Transverse colon (tissue), 4 donors: ENCODE measurements around the gene CCDC73. TPM values are rescaled to one million over a fixed set of nuclear protein-coding genes. Genes with fewer than 3 reads are reported as not detected.

ENCODE experiments used
- DNase-seq: peaks from one replicate; pipeline ENCODE4 v3.0.0-alpha.2; 2019
- H3K27ac ChIP-seq, 4 donors: fragments of 200-600 bp; sonication (generic); 2 replicates each; pipeline ENCODE4 v1.5.1; 2016 to 2018; ENCODE audit warnings: inconsistent platforms in 4 of 4
- H3K27me3 ChIP-seq: fragments of 200-600 bp; sonication (generic); 2 replicates; pipeline ENCODE4 v1.5.1; 2017; ENCODE audit warnings: inconsistent platforms
- H3K36me3 ChIP-seq, 4 donors: fragments of 200-600 bp; sonication (generic); 2 replicates each; pipeline ENCODE4 v1.5.1; 2017 to 2019; ENCODE audit warnings: inconsistent platforms in 4 of 4
- H3K4me1 ChIP-seq, 4 donors: fragments of 200-600 bp; sonication (generic); 2 replicates each; pipeline ENCODE4 v1.5.1; 2017 to 2020; ENCODE audit warnings: inconsistent platforms in 4 of 4
- H3K4me3 ChIP-seq, 4 donors: fragments of 200-600 bp; sonication (generic); 1 replicate in 1 of 4; 2 replicates in 3 of 4; pipeline versions ENCODE4 v1.5.1 to v1.6.1; 2017 to 2019; ENCODE audit warnings: inconsistent platforms in 4 of 4
- H3K9me3 ChIP-seq, 2 donors: fragments of 200-600 bp; sonication (generic); 2 replicates each; pipeline ENCODE4 v1.5.1; 2017 to 2019; ENCODE audit warnings: inconsistent platforms in 2 of 2
- CTCF ChIP-seq, 5 experiments: fragments of 200-600 bp in 3 of 5; fragments of 450-650 bp in 2 of 5; sonication (generic) in 3 of 5; IDR thresholded peaks; 1 replicate in 2 of 5; 2 replicates in 3 of 5; pipeline ENCODE4 v1.5.1; 2016 to 2017; ENCODE audit warnings: antibody characterized with exemption in 5 of 5, inconsistent platforms in 3 of 5, mild to moderate bottlenecking in 2 of 5, moderate library complexity in 1 of 5
- EP300 ChIP-seq: sonication (generic); formaldehyde crosslinking; IDR thresholded peaks from one replicate; pipeline ENCODE4 v1.6.1; 2017; ENCODE audit warnings: antibody characterized with exemption, low read depth
- POLR2A ChIP-seq: fragments of 450-650 bp; IDR thresholded peaks from one replicate; pipeline ENCODE4 v1.6.1; 2016; ENCODE audit warnings: antibody characterized with exemption, mild to moderate bottlenecking, moderate library complexity
- POLR2AphosphoS5 ChIP-seq, 3 donors: sonication (generic); formaldehyde crosslinking; IDR thresholded peaks; one replicate each; pipeline ENCODE4 v1.6.1; 2016; ENCODE audit warnings: antibody characterized with exemption in 3 of 3
- WGBS, 2 donors: methylation state at CpG; one replicate each; pipeline ENCODE4 v1.1.5; 2018; ENCODE audit warnings: low coverage in 1 of 2; 5-methylcytosine and 5-hydroxymethylcytosine counted together
- in situ Hi-C, 4 donors: fragments of 200-750 bp; cut with MboI; loops; one replicate each; pipeline versions ENCODE4 v1.15.0 to v1.15.1; 2017; ENCODE audit warnings: low sequenced_read_pairs in 3 of 4, low pct_ligation_motif_present in 1 of 4, low pct_unique_long_range_greater_than_20kb in 1 of 4
- intact Hi-C: fragments of 100-400 bp; cut with DNase I; formaldehyde crosslinking; loops from one replicate; pipeline ENCODE4 v1.15.1; 2023; ENCODE audit warnings: low total_unique reads
- total RNA-seq, 4 donors: library from RNA; depleted of rRNA; stranded (reverse); fragments of >200 nt; gene quantifications; one replicate each; pipeline ENCODE4 v1.1.0, GENCODE V29; 2016

CCDC73 gene
- total RNA-seq, 4 donors from 2014 or later = not detected

DNA sequence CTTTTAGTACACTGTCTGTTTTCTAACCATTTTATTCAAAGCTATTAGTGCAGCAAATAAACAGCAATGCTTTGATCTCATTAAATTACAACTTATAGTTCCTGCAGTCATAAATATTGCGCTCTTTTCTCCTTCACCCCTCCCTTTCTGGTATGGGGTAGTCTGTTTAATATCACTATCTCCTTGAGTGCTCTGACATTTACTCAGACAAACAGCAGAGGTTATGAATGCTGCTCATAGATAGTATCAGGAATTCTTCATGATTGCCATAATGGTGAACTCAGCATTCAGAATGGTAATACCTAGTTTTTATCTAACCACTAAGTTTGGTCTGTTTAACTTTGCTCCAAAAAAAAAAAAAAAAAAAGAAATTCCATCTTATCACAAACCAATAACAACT lies 123.4 kb downstream of the CCDC73 start:
- 38 to 39% methylated on average over 1 of the region's 1 CpG for WGBS, 2 donors

GRCh38 chr11:32659672-32660071 lies 134.8 kb downstream of the CCDC73 start:
- Histone ChIP-seq H3K4me3 (no peak overlapping the region), H3K27ac (no peak overlapping the region), H3K4me1 (no peaks in the 10 kb centered on the region), H3K36me3 (no peaks in the 10 kb centered on the region), H3K27me3 (no peaks in the 10 kb centered on the region), H3K9me3 (no peaks in the 10 kb centered on the region)
- DNase-seq = no peak
- 76 to 80% methylated on average over 2 of the region's 2 CpGs for WGBS, 2 donors
- intact Hi-C loops (no loop called here), in situ Hi-C loops (no loop called here)
- TF ChIP-seq EP300 = no peak
- no peak for TF ChIP-seq POLR2AphosphoS5 (IDR thresholded peaks at IDR 0.05)
- no peak for TF ChIP-seq CTCF (IDR thresholded peaks at IDR 0.05)
- TF ChIP-seq POLR2A = no peak

More for the DNA sequence above, 123.4 kb downstream of the CCDC73 start:
- in situ Hi-C loops (no loop called here), intact Hi-C loops (no loop called here)
- Histone ChIP-seq H3K27ac (no peak overlapping the region), H3K36me3 (no peaks in the 10 kb centered on the region), H3K9me3 (no peaks in the 10 kb centered on the region), H3K4me1 (no peaks in the 10 kb centered on the region), H3K4me3 (no peak overlapping the region), H3K27me3 (no peaks in the 10 kb centered on the region)
- DNase-seq = no peak
- TF ChIP-seq EP300 (no peak), POLR2AphosphoS5 (IDR thresholded peaks at IDR 0.05) (peak in 1 of 3 donors; percentile 35)

DNA sequence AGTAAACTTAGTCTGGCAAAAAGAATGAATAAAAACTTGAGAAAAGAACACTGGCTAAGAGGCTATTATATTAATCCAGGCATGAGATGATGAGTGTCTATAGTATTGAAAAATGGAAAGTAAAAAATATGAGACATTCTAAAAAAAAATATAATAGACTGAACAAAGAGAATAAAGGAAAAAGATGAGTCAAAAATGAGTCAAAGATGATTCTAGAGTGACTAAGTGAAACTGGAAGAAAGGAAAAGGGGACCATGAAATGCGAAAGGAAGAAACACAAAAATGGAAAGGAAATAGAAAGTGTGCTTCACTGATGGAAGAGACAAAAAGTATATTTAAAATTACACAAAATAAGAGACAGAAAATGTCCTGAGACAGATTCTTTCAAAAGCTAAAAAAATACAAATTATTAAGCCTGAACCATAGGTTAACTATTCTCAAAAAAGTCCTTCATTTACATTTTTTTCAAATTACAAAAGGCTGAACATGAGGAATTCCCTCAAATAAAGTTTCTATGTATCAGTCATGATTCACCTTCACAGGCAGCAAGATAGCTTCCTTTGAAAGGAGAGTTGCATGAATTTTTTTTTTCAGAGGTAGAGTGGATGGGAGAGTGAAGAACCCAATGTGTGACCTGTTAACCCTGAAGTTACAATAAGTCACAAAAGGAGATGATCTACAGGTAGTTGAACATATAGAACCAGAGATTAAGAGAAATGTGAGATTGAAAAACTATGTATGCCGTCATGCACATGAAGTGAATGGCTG lies 135.6 kb downstream of the CCDC73 start:
- Histone ChIP-seq H3K9me3 (no peaks in the 10 kb centered on the region), H3K27me3 (no peaks in the 10 kb centered on the region), H3K36me3 (no peaks in the 10 kb centered on the region), H3K4me3 (no peak overlapping the region), H3K4me1 (no peaks in the 10 kb centered on the region), H3K27ac (no peak overlapping the region)
- in situ Hi-C loops (no loop called here), intact Hi-C loops (no loop called here)
- TF ChIP-seq CTCF (IDR thresholded peaks at IDR 0.05) (no peak), POLR2A (no peak), EP300 (no peak), POLR2AphosphoS5 (IDR thresholded peaks at IDR 0.05) (no peak)
- DNase-seq = no peak
- 50 to 78% methylated on average over 1 to 2 of the region's 2 CpGs for WGBS, 2 donors

GRCh38 chr11:32643526-32643925 lies 150.9 kb downstream of the CCDC73 start:
- Histone ChIP-seq H3K4me1 (no peaks in the 10 kb centered on the region), H3K9me3 (no peaks in the 10 kb centered on the region), H3K27ac (no peak overlapping the region), H3K36me3 (no peaks in the 10 kb centered on the region), H3K27me3 (no peaks in the 10 kb centered on the region), H3K4me3 (no peak overlapping the region)
- in situ Hi-C loops = no loop called here
- intact Hi-C loops = no loop called here
- DNase-seq = no peak
- TF ChIP-seq POLR2A (no peak), CTCF (IDR thresholded peaks at IDR 0.05) (no peak), POLR2AphosphoS5 (IDR thresholded peaks at IDR 0.05) (no peak), EP300 (no peak)
- 7 to 36% methylated on average over 1 of the region's 1 CpG for WGBS, 2 donors

DNA sequence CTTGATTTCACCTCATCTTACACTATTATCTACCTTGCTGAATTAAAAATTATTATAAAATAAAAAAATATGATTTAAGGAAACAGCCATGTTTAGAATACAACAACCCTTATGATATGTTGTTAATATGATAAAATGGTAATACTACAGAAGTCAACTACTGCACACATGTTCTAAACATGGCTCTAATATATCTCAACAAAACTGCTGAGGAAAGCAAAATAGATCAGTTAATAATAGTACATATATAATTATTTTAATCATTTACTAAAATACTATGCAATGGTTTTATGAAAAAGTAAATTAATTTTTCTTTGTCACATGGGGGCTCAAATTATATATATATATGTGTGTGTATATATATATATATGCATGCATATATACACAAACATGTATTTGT lies 153.1 kb downstream of the CCDC73 start:
- DNase-seq = no peak
- in situ Hi-C loops = no loop called here
- Histone ChIP-seq H3K4me1 (no peaks in the 10 kb centered on the region), H3K4me3 (no peak overlapping the region), H3K27ac (no peak overlapping the region), H3K9me3 (no peaks in the 10 kb centered on the region), H3K27me3 (no peaks in the 10 kb centered on the region), H3K36me3 (no peaks in the 10 kb centered on the region)
- intact Hi-C loops = no loop called here
- TF ChIP-seq POLR2AphosphoS5 (IDR thresholded peaks at IDR 0.05) (no peak), EP300 (no peak), CTCF (IDR thresholded peaks at IDR 0.05) (no peak), POLR2A (no peak)
